Measurements from ENCODE around the gene OR2AE1.

Gene OR2AE1

DNA sequence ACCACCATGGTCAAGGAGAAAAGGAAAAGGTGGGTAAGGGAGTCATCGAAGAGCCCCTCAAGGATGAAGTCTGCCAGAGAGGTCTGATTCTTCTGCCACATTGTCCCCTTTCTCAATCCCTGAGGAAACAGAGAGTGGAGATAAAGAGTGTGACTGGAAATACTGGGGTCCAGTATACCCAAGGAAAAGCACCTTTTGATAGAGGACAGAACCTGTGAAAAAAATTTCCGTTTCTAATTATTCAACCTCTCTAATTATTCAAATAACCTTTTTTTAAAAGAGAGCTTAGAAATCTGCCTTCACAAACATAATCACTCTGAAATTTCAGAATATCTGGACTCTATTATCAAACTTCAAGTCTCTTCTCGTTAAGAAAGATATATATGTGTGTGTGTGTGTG lies at the start of gene OR2AE1:
Gene OR2AE1 (minus strand): TSS at position 101 of the 400 bp plus-strand sequence. CDS start 0 bp downstream, at position 101.
- H3K27ac ChIP-seq: no peak within 1 kb of the TSS
- no peak for TF ChIP-seq CTCF (conservative IDR thresholded peaks at IDR 0.05)

DNA sequence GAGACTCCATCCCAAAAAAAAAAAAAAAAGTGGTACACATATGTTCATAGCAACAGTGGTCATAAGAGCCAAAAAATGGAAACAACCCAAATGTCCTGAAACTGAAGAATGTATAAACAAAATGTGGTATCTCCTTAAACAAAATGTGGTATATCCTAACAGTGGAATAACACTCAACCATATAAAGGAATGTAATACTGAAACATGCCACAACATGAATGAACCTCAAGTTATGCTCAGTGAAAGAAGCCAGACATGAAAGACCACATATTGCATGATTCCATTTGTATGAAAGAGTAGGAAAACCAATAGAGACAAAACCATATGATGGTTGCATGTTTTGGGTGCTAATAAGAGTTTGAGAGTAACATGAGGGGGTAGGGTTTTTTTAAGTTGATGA lies 49.5 kb upstream of the OR2AE1 start:
- no peak for TF ChIP-seq CTCF (conservative IDR thresholded peaks at IDR 0.05)
- H3K27ac ChIP-seq: no peak overlapping the region

- TF ChIP-seq CTCF (conservative IDR thresholded peaks at IDR 0.05): no peak
- no peak overlapping the region for H3K27ac ChIP-seq
These were observed 46.4 kb upstream of the OR2AE1 start for GRCh38 chr7:99923200-99923599.

GRCh38 chr7:99920149-99920548 lies 43.3 kb upstream of the OR2AE1 start:
- no peak for TF ChIP-seq CTCF (conservative IDR thresholded peaks at IDR 0.05)
- H3K27ac ChIP-seq: peak overlapping the region; percentile 95

DNA sequence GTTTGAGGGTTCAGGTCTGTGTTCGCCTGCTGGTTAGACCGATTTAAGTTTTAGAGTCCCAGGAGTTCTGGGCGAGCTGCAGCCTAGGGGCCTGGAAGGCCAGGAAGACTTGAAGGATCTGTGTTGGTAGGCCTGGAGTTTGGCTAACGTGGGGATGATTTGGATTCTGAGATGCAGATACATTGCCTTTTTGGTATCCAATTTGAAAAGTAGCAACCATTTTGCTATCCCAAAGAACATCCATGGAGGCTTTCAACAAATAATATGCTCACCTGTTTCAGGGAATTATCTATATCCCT lies 42.9 kb upstream of the OR2AE1 start:
- TF ChIP-seq CTCF (conservative IDR thresholded peaks at IDR 0.05): no peak
- peak overlapping the region; percentile 95 for H3K27ac ChIP-seq

GRCh38 chr7:99918959-99919813 lies 42.4 kb upstream of the OR2AE1 start, which contains the start of gene TRIM4:
Gene TRIM4, minus strand, starts transcription at chr7:99919530. Its CDS starts 129 bp downstream, at chr7:99919401.
- peak; percentile 59 for TF ChIP-seq CTCF (conservative IDR thresholded peaks at IDR 0.05)
- H3K27ac ChIP-seq: peak within 1 kb of the TSS; percentile 95

- H3K27ac ChIP-seq: no peak overlapping the region
- TF ChIP-seq CTCF (conservative IDR thresholded peaks at IDR 0.05): no peak
These were observed 34.1 kb upstream of the OR2AE1 start for GRCh38 chr7:99910976-99911375.
